22Rv1 (cell line): ENCODE results near the gene EYA2.

Experiments
- ZFX ChIP-seq: fragments of 450-650 bp; IDR thresholded peaks from 2 replicates; pipeline ENCODE4 v1.6.1; 2017; ENCODE audit warnings: antibody characterized with exemption, borderline replicate concordance
- TF ChIP-seq, protein P1 (sequence below): fragments of 450-650 bp; IDR thresholded peaks from 2 replicates; pipeline ENCODE4 v1.5.1; 2017; ENCODE audit warnings: mild to moderate bottlenecking

DNA sequence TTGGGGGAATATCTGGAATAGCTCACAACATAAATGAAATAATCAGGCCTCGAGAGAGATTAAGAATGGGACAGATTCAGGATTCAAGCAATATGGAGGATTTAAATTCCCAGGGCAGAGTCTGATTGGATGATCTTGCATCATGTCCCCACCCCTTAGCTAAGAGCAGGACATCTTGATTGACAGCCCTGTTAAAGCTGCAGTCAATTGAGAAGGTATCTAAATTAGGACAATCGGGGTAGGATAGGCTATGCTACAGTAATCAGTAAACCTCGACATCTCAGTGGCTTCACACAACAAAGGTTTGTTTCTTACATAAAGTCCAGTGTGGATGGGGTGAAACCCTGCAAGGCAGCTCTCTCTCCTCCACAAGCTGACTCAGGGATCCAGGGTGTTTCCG, 109.5 kb downstream of the EYA2 start:
- TF ChIP-seq, protein P1, sequence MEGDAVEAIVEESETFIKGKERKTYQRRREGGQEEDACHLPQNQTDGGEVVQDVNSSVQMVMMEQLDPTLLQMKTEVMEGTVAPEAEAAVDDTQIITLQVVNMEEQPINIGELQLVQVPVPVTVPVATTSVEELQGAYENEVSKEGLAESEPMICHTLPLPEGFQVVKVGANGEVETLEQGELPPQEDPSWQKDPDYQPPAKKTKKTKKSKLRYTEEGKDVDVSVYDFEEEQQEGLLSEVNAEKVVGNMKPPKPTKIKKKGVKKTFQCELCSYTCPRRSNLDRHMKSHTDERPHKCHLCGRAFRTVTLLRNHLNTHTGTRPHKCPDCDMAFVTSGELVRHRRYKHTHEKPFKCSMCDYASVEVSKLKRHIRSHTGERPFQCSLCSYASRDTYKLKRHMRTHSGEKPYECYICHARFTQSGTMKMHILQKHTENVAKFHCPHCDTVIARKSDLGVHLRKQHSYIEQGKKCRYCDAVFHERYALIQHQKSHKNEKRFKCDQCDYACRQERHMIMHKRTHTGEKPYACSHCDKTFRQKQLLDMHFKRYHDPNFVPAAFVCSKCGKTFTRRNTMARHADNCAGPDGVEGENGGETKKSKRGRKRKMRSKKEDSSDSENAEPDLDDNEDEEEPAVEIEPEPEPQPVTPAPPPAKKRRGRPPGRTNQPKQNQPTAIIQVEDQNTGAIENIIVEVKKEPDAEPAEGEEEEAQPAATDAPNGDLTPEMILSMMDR: no peak
- TF ChIP-seq ZFX: no peak
